CD4-positive, alpha-beta memory T cell (primary cell): Measurements from ENCODE around the gene LSR. TPM values are rescaled to one million over a fixed set of nuclear protein-coding genes. Genes with fewer than 3 reads are reported as not detected.

Experiments used
- CTCF ChIA-PET: fragments of 350-600 bp; sonication (Branson Sonifier 250); formaldehyde crosslinking; loops from one replicate; lab custom pipeline; 2021; ENCODE audit warnings: inconsistent platforms; ENCODE audit not compliant: partially characterized antibody; lab: Charles Lee
- POLR2A ChIA-PET: fragments of 350-600 bp; sonication (Branson Sonifier 250); formaldehyde crosslinking; loops from one replicate; lab custom pipeline; 2021; ENCODE audit not compliant: partially characterized antibody; lab: Charles Lee
- DNase-seq, 5 donors: peaks; one replicate each; pipeline versions ENCODE4 v3.0.0 to v3.0.0-alpha.2; 2020 to 2022; ENCODE audit warnings: mixed read lengths in 1 of 5
- H3K27ac ChIP-seq: one replicate; pipeline ENCODE4 v1.7.0; 2013; ENCODE audit warnings: low read depth, low read length
- H3K27me3 ChIP-seq: 2 replicates; pipeline ENCODE4 v1.7.0; 2013; ENCODE audit warnings: mild to moderate bottlenecking, low read length, moderate library complexity; ENCODE audit not compliant: insufficient read depth
- H3K36me3 ChIP-seq: 2 replicates; pipeline ENCODE4 v1.7.0; 2013; ENCODE audit warnings: mild to moderate bottlenecking, low read length, moderate library complexity; ENCODE audit not compliant: insufficient read depth
- H3K4me1 ChIP-seq: 2 replicates; pipeline ENCODE4 v1.7.0; 2013; ENCODE audit warnings: mild to moderate bottlenecking, low read length, moderate library complexity; ENCODE audit not compliant: insufficient read depth
- H3K4me3 ChIP-seq, 2 donors: one replicate each; pipeline ENCODE4 v1.7.0; 2013; ENCODE audit warnings: low read length in 2 of 2, mild to moderate bottlenecking in 1 of 2
- H3K9me3 ChIP-seq, 2 donors: one replicate each; pipeline ENCODE4 v1.7.0; 2013; ENCODE audit warnings: low read length in 2 of 2, control low read depth in 1 of 2; ENCODE audit not compliant: control insufficient read depth in 1 of 2
- H3K27ac Mint-ChIP-seq, 7 donors: one replicate each; pipeline ENCODE4 v1.8.0; 2020 to 2021; ENCODE audit warnings: mixed read lengths in 7 of 7, mild to moderate bottlenecking in 6 of 7, inconsistent platforms in 3 of 7, moderate library complexity in 3 of 7
- H3K27me3 Mint-ChIP-seq, 2 donors: one replicate each; pipeline ENCODE4 v1.8.0; 2020 to 2021; ENCODE audit warnings: mixed read lengths in 2 of 2
- H3K36me3 Mint-ChIP-seq, 2 donors: one replicate each; pipeline ENCODE4 v1.8.0; 2020 to 2021; ENCODE audit warnings: mixed read lengths in 2 of 2, inconsistent platforms in 1 of 2, mild to moderate bottlenecking in 1 of 2
- H3K4me1 Mint-ChIP-seq, 4 donors: one replicate each; pipeline ENCODE4 v1.8.0; 2020 to 2021; ENCODE audit warnings: mixed read lengths in 4 of 4, mild to moderate bottlenecking in 1 of 4
- H3K4me3 Mint-ChIP-seq, 8 donors: one replicate each; pipeline ENCODE4 v1.8.0; 2020 to 2021; ENCODE audit warnings: mixed read lengths in 8 of 8, mild to moderate bottlenecking in 7 of 8, moderate library complexity in 6 of 8, inconsistent platforms in 3 of 8
- H3K9me3 Mint-ChIP-seq, 8 donors: one replicate each; pipeline ENCODE4 v1.8.0; 2020 to 2021; ENCODE audit warnings: mixed read lengths in 8 of 8, mild to moderate bottlenecking in 5 of 8, inconsistent platforms in 3 of 8, moderate library complexity in 1 of 8
- intact Hi-C: fragments of 100-400 bp; cut with micrococcal nuclease; formaldehyde crosslinking; loops from one replicate; pipeline ENCODE4 v1.15.1; 2023
- polyA plus RNA-seq, 2 donors: library from polyadenylated mRNA; unstranded; fragments of 300-500 nt; fragmentation: Illumina TruSeq; gene quantifications; one replicate each; pipeline ENCODE4 v1.2.3, GENCODE V29; 2021
- total RNA-seq, 2 experiments: library from RNA; stranded (reverse); gene quantifications; one replicate each; pipeline ENCODE4 v1.2.3, GENCODE V29; 2021

LSR gene
- total and polyA plus RNA-seq, 4 experiments from 2014 or later = 45.8 to 91.6 (median 62.5) TPM

- peaks cover 11 to 20% of the 10 kb centered on the region in 2 donors for H3K36me3 Mint-ChIP-seq
- Histone ChIP-seq H3K36me3 (peaks cover 3% of the 10 kb centered on the region), H3K27ac (no peak overlapping the region), H3K4me1 (peaks cover 27% of the 10 kb centered on the region), H3K4me3 (no peak overlapping the region), H3K9me3 (no peaks in the 10 kb centered on the region), H3K27me3 (no peaks in the 10 kb centered on the region)
- H3K4me1 Mint-ChIP-seq = peaks cover 16 to 51% (median 33%) of the 10 kb centered on the region in 4 donors
- ChIA-PET CTCF (no interaction called here), POLR2A (no interaction called here)
- peaks cover 0 to 2% of the 10 kb centered on the region in 2 donors for H3K27me3 Mint-ChIP-seq
- H3K27ac Mint-ChIP-seq = peak overlapping the region; percentile 34 to 97 (median 91)
- H3K4me3 Mint-ChIP-seq = peak overlapping the region in 6 of 8 donors; percentile 91 to 94 (median 93)
- no peak for DNase-seq
- intact Hi-C loops = loop anchor here (5.0 kb wide), 1 partner anchor 101 kb away; the partner anchor contains the start of gene FFAR1
- H3K9me3 Mint-ChIP-seq = peaks cover 0 to 8% (median 2%) of the 10 kb centered on the region in 8 donors
Measured at GRCh38 chr19:35246466-35247092, 2.2 kb upstream of the LSR start.

GRCh38 chr19:35247526-35248309 is 1.1 kb upstream of the LSR start:
- Histone ChIP-seq H3K4me3 (peak overlapping the region; percentile 94), H3K27me3 (no peaks in the 10 kb centered on the region), H3K9me3 (no peaks in the 10 kb centered on the region), H3K4me1 (peaks cover 24% of the 10 kb centered on the region), H3K36me3 (peaks cover 3% of the 10 kb centered on the region), H3K27ac (peak overlapping the region; percentile 61)
- ChIA-PET POLR2A (interaction anchor here (0.6 to 1.7 kb wide), 7 partner anchors 11 to 78 kb away, joined by 3 to 11 read pairs (median 4); no protein-coding TSS in a partner anchor), CTCF (interaction anchor here (1.1 kb wide), 1 partner anchor 37 kb away, joined by 3 read pairs; no protein-coding TSS in a partner anchor)
- Mint-ChIP-seq H3K4me1 (peaks cover 18 to 52% (median 32%) of the 10 kb centered on the region in 4 donors), H3K36me3 (peaks cover 11 to 23% of the 10 kb centered on the region in 2 donors), H3K27ac (peak overlapping the region; percentile 88 to 97 (median 91)), H3K9me3 (peaks cover 0 to 5% (median 0%) of the 10 kb centered on the region in 8 donors), H3K4me3 (peak overlapping the region; percentile 91 to 94 (median 93)), H3K27me3 (no peaks in the 10 kb centered on the region)
- DNase-seq = peak in 4 of 5 donors; percentile 48 to 53 (median 51)
- intact Hi-C loops = loop anchor here (1.0 to 5.0 kb wide), 7 partner anchors 7 to 248 kb away; partner anchors contain the start of gene FFAR1

GRCh38 chr19:35249146-35249847 is 495 bp downstream of the LSR start:
- Histone ChIP-seq H3K36me3 (peaks cover 9% of the 10 kb centered on the region), H3K9me3 (no peaks in the 10 kb centered on the region), H3K4me3 (peak overlapping the region; percentile 94), H3K27ac (peak overlapping the region; percentile 61), H3K27me3 (no peaks in the 10 kb centered on the region), H3K4me1 (peaks cover 24% of the 10 kb centered on the region)
- peaks cover 14 to 27% of the 10 kb centered on the region in 2 donors for H3K36me3 Mint-ChIP-seq
- intact Hi-C loops = loop anchor here (2.0 to 5.0 kb wide), 3 partner anchors 98 to 220 kb away; partner anchors contain the start of gene FFAR1
- POLR2A ChIA-PET = interaction anchor here (1.0 to 2.1 kb wide), 3 partner anchors 8 to 15 kb away, joined by 4 to 15 read pairs (median 4); no protein-coding TSS in a partner anchor
- CTCF ChIA-PET = no interaction called here
- H3K27me3 Mint-ChIP-seq = no peaks in the 10 kb centered on the region
- peak overlapping the region; percentile 91 to 94 (median 93) for H3K4me3 Mint-ChIP-seq
- peak overlapping the region; percentile 88 to 97 (median 91) for H3K27ac Mint-ChIP-seq
- peaks cover 20 to 57% (median 33%) of the 10 kb centered on the region in 4 donors for H3K4me1 Mint-ChIP-seq
- DNase-seq = peak in 1 of 5 donors; percentile 32
- peaks cover 0 to 4% (median 0%) of the 10 kb centered on the region in 8 donors for H3K9me3 Mint-ChIP-seq

- POLR2A ChIA-PET = interaction anchor here (0.6 to 2.3 kb wide), 12 partner anchors 9 to 212 kb away, joined by 3 to 23 read pairs (median 4); partner anchors contain the start of genes FXYD5 and USF2
- Mint-ChIP-seq H3K27ac (peak overlapping the region; percentile 65 to 97 (median 91)), H3K27me3 (no peaks in the 10 kb centered on the region), H3K4me3 (peak overlapping the region; percentile 91 to 94 (median 93)), H3K36me3 (peaks cover 16 to 33% of the 10 kb centered on the region in 2 donors), H3K9me3 (peaks cover 0 to 2% (median 0%) of the 10 kb centered on the region in 8 donors), H3K4me1 (peaks cover 22 to 64% (median 35%) of the 10 kb centered on the region in 4 donors)
- Histone ChIP-seq H3K27me3 (no peaks in the 10 kb centered on the region), H3K4me3 (no peak overlapping the region), H3K4me1 (peaks cover 24% of the 10 kb centered on the region), H3K36me3 (peaks cover 17% of the 10 kb centered on the region), H3K27ac (no peak overlapping the region), H3K9me3 (no peaks in the 10 kb centered on the region)
- no peak for DNase-seq
- intact Hi-C loops = loop anchor here (2.0 to 5.0 kb wide), 3 partner anchors 97 to 219 kb away; partner anchors contain the start of gene FFAR1
- CTCF ChIA-PET = no interaction called here
Measured at GRCh38 chr19:35249848-35250711, 1.3 kb downstream of the LSR start.

- Histone ChIP-seq H3K27ac (no peak overlapping the region), H3K9me3 (no peaks in the 10 kb centered on the region), H3K4me1 (peaks cover 26% of the 10 kb centered on the region), H3K4me3 (no peak overlapping the region), H3K27me3 (no peaks in the 10 kb centered on the region), H3K36me3 (peaks cover 18% of the 10 kb centered on the region)
- Mint-ChIP-seq H3K27ac (peak overlapping the region; percentile 22 to 91 (median 43)), H3K9me3 (peaks cover 0 to 2% (median 0%) of the 10 kb centered on the region in 8 donors), H3K4me3 (peak overlapping the region in 2 of 8 donors; percentile 67 to 92), H3K36me3 (peaks cover 22 to 42% of the 10 kb centered on the region in 2 donors), H3K27me3 (no peaks in the 10 kb centered on the region), H3K4me1 (peaks cover 27 to 71% (median 39%) of the 10 kb centered on the region in 4 donors)
- intact Hi-C loops = no loop called here
- CTCF ChIA-PET = interaction anchor here (1.1 kb wide), 1 partner anchor 9 kb away, joined by 3 read pairs; no protein-coding TSS in a partner anchor
- POLR2A ChIA-PET = interaction anchor here (0.6 to 2.3 kb wide), 6 partner anchors 10 to 211 kb away, joined by 3 to 23 read pairs (median 5); partner anchors contain the start of gene USF2
- DNase-seq = no peak
Measured at GRCh38 chr19:35251456-35251855, 2.7 kb downstream of the LSR start.
